Measurements from ENCODE around the gene BABAM2.

GRCh38 chr2:27854229-27854862 lies 36.2 kb upstream of the BABAM2 start:
- TF ChIP-seq CTCF (IDR thresholded peaks at IDR 0.05 in 4 of 5, conservative IDR thresholded peaks at IDR 0.05 in 1 of 5), result no peak
- no peak for TF ChIP-seq POLR2A (IDR thresholded peaks at IDR 0.05)

Data from gastrocnemius medialis (tissue), 4 donors.